ENCODE measurements around the gene PHLDA3.

- no peak for TF ChIP-seq EZH2 (IDR thresholded peaks at IDR 0.05; ENCODE audit: borderline replicate concordance, low read length)
- no peak for TF ChIP-seq CTCF (conservative IDR thresholded peaks at IDR 0.05 in 1 of 2, IDR thresholded peaks at IDR 0.05 in 1 of 2; ENCODE audit: extremely low read depth in 1 of 2, insufficient read depth in 1 of 2, low read depth in 1 of 2, low read length in 2 of 2)
These were observed 49.0 kb downstream of the PHLDA3 start for GRCh38 chr1:201419746-201420607.

Data from mammary epithelial cell (primary cell).